Transverse colon (tissue), 3 donors: ENCODE results near the gene PLA2G2E.

ENCODE experiments used
- EP300 ChIP-seq: sonication (generic); formaldehyde crosslinking; IDR thresholded peaks from one replicate; pipeline ENCODE4 v1.6.1; 2017; ENCODE audit warnings: antibody characterized with exemption, low read depth
- POLR2A ChIP-seq: fragments of 450-650 bp; IDR thresholded peaks from one replicate; pipeline ENCODE4 v1.6.1; 2016; ENCODE audit warnings: antibody characterized with exemption, mild to moderate bottlenecking, moderate library complexity
- TF ChIP-seq, protein P1 (sequence below), 5 experiments: fragments of 200-600 bp in 3 of 5; fragments of 450-650 bp in 2 of 5; sonication (generic) in 3 of 5; IDR thresholded peaks; 1 replicate in 2 of 5; 2 replicates in 3 of 5; pipeline ENCODE4 v1.5.1; 2016 to 2017; ENCODE audit warnings: antibody characterized with exemption in 5 of 5, inconsistent platforms in 3 of 5, mild to moderate bottlenecking in 2 of 5, moderate library complexity in 1 of 5

DNA sequence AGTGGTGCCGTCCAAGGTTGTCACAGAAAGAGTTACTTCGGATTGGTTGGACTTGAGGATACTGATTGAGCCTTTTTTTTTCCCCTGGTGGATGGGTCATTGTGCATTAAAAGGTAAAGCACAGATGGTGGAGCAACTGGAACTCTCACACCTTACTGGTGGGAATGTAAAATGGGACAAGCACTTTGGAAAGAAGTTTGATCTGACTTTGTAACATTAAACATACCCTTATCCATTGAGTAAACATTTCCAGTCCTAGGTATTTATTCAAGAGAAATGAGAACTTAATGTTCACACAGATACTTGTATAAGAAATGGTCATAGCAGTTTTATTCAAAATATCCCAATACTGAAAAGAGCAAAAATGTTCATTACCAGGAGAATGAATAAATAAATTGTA lies 41.1 kb upstream of the PLA2G2E start:
- TF ChIP-seq, protein P1, sequence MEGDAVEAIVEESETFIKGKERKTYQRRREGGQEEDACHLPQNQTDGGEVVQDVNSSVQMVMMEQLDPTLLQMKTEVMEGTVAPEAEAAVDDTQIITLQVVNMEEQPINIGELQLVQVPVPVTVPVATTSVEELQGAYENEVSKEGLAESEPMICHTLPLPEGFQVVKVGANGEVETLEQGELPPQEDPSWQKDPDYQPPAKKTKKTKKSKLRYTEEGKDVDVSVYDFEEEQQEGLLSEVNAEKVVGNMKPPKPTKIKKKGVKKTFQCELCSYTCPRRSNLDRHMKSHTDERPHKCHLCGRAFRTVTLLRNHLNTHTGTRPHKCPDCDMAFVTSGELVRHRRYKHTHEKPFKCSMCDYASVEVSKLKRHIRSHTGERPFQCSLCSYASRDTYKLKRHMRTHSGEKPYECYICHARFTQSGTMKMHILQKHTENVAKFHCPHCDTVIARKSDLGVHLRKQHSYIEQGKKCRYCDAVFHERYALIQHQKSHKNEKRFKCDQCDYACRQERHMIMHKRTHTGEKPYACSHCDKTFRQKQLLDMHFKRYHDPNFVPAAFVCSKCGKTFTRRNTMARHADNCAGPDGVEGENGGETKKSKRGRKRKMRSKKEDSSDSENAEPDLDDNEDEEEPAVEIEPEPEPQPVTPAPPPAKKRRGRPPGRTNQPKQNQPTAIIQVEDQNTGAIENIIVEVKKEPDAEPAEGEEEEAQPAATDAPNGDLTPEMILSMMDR (IDR thresholded peaks at IDR 0.05): no peak
- no peak for TF ChIP-seq POLR2A
- TF ChIP-seq EP300: no peak
